Breast epithelium (tissue), 3 donors: ENCODE results near the gene DAND5.

Experiments used
- POLR2A ChIP-seq: fragments of 450-650 bp; IDR thresholded peaks from one replicate; pipeline ENCODE4 v1.6.1; 2016; ENCODE audit warnings: antibody characterized with exemption, mild to moderate bottlenecking, moderate library complexity
- POLR2AphosphoS5 ChIP-seq, 3 donors: sonication (generic); formaldehyde crosslinking; IDR thresholded peaks; one replicate each; pipeline ENCODE4 v1.6.1; 2017; ENCODE audit warnings: antibody characterized with exemption in 3 of 3
- TF ChIP-seq, protein P1 (sequence below), 3 donors: fragments of 450-650 bp; IDR thresholded peaks; one replicate each; pipeline ENCODE4 v1.5.1; 2016 to 2017; ENCODE audit warnings: antibody characterized with exemption in 3 of 3, mild to moderate bottlenecking in 3 of 3, moderate library complexity in 3 of 3

DNA sequence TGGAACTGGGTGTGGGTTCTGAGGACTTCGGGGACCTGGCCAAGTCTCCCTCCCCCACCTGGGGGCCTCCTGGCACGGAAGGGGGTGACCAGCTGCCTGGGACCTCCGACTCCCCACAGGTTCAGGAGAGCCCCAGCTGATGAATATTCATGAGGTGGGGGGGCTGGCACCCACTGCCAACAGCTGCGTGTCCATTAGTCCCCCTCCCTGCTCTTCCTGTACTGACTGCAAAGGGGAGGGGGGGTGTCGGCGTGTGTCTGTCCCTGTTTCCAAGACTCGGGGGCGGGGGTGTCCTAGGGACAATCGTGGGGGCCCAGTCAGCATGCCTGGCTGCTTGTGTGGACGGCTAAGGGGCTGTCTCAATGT is 15.3 kb downstream of the DAND5 start:
- TF ChIP-seq, protein P1, sequence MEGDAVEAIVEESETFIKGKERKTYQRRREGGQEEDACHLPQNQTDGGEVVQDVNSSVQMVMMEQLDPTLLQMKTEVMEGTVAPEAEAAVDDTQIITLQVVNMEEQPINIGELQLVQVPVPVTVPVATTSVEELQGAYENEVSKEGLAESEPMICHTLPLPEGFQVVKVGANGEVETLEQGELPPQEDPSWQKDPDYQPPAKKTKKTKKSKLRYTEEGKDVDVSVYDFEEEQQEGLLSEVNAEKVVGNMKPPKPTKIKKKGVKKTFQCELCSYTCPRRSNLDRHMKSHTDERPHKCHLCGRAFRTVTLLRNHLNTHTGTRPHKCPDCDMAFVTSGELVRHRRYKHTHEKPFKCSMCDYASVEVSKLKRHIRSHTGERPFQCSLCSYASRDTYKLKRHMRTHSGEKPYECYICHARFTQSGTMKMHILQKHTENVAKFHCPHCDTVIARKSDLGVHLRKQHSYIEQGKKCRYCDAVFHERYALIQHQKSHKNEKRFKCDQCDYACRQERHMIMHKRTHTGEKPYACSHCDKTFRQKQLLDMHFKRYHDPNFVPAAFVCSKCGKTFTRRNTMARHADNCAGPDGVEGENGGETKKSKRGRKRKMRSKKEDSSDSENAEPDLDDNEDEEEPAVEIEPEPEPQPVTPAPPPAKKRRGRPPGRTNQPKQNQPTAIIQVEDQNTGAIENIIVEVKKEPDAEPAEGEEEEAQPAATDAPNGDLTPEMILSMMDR (IDR thresholded peaks at IDR 0.05) = no peak
- TF ChIP-seq POLR2A (no peak), POLR2AphosphoS5 (IDR thresholded peaks at IDR 0.05) (no peak)
